8988T (cell line): ENCODE measurements around the gene PIKFYVE.
"Not testable (repeated sequence)": the region's sequence is repeated elsewhere in the genome, so short reads cannot be mapped to it uniquely, and the experiment has no call there.

Experiments
- DNase-seq: peaks from one replicate; pipeline ENCODE4 v3.0.0; 2011

PIKFYVE gene

GRCh38 chr2:208254871-208255556 is 11.0 kb upstream of the PIKFYVE start, which contains the start of gene IDH1:
Gene IDH1, minus strand, starts transcription at chr2:208255071. Its CDS starts 3,520 bp downstream, at chr2:208251551.
- peak; percentile 59 for DNase-seq

- no peak for DNase-seq
Measured at GRCh38 chr2:208255557-208256106, 10.4 kb upstream of the PIKFYVE start.

GRCh38 chr2:208256192-208256782 is 9.8 kb upstream of the PIKFYVE start:
- DNase-seq, result no peak

GRCh38 chr2:208256849-208257813 is 8.9 kb upstream of the PIKFYVE start:
- DNase-seq, result not testable (repeated sequence)

- DNase-seq, result no peak
Measured at GRCh38 chr2:208265371-208265800, 669 bp upstream of the PIKFYVE start.

- DNase-seq, result no peak
Measured at GRCh38 chr2:208266553-208266893, 468 bp downstream of the PIKFYVE start.

- no peak for DNase-seq
Measured at GRCh38 chr2:208266936-208267335, 881 bp downstream of the PIKFYVE start.

- not testable (repeated sequence) for DNase-seq
Measured at GRCh38 chr2:208267526-208267925, 1.5 kb downstream of the PIKFYVE start.

- no peak for DNase-seq
Measured at GRCh38 chr2:208268156-208268952, 2.3 kb downstream of the PIKFYVE start.

GRCh38 chr2:208269091-208269490 is 3.0 kb downstream of the PIKFYVE start:
- DNase-seq, result no peak

GRCh38 chr2:208274748-208275147 is 8.7 kb downstream of the PIKFYVE start:
- DNase-seq, result no peak

- DNase-seq, result no peak
Measured at GRCh38 chr2:208278549-208278948, 12.5 kb downstream of the PIKFYVE start.

- DNase-seq, result no peak
Measured at GRCh38 chr2:208279236-208279635, 13.2 kb downstream of the PIKFYVE start.

- DNase-seq, result no peak
Measured at GRCh38 chr2:208280234-208280633, 14.2 kb downstream of the PIKFYVE start.

- DNase-seq, result no peak
Measured at GRCh38 chr2:208280933-208281332, 14.9 kb downstream of the PIKFYVE start.

GRCh38 chr2:208285853-208286252 is 19.8 kb downstream of the PIKFYVE start:
- no peak for DNase-seq

GRCh38 chr2:208294482-208295024 is 28.5 kb downstream of the PIKFYVE start:
- DNase-seq, result no peak

- DNase-seq, result no peak
Measured at GRCh38 chr2:208295834-208296233, 29.8 kb downstream of the PIKFYVE start.

GRCh38 chr2:208296610-208297009 is 30.6 kb downstream of the PIKFYVE start:
- DNase-seq, result no peak

- no peak for DNase-seq
Measured at GRCh38 chr2:208297961-208298360, 31.9 kb downstream of the PIKFYVE start.

GRCh38 chr2:208300847-208301618 is 35.0 kb downstream of the PIKFYVE start:
- no peak for DNase-seq
